Ascending aorta (tissue), 2 donors: ENCODE measurements around the gene TRMT61A. TPM values are rescaled to one million over a fixed set of nuclear protein-coding genes. Genes with fewer than 3 reads are reported as not detected.
A peak's percentile ranks its signal among the peaks of the same experiment; 100 is the strongest.

Experiments
- DNase-seq, 2 donors: peaks; one replicate each; pipeline ENCODE4 v3.0.0-alpha.2; 2019; ENCODE audit warnings: low spot score in 2 of 2
- H3K27ac ChIP-seq, 2 donors: fragments of 200-600 bp; sonication (generic); one replicate each; pipeline ENCODE4 v1.5.1; 2016 to 2017; ENCODE audit warnings: mild to moderate bottlenecking in 1 of 2
- H3K27me3 ChIP-seq: fragments of 200-600 bp; sonication (generic); one replicate; pipeline ENCODE4 v1.5.1; 2017
- H3K36me3 ChIP-seq, 2 donors: fragments of 200-600 bp; sonication (generic); one replicate each; pipeline ENCODE4 v1.5.1; 2016
- H3K4me1 ChIP-seq, 2 donors: fragments of 200-600 bp; sonication (generic); one replicate each; pipeline ENCODE4 v1.5.1; 2016 to 2017; ENCODE audit warnings: mild to moderate bottlenecking in 1 of 2
- H3K4me3 ChIP-seq, 2 donors: fragments of 200-600 bp; sonication (generic); one replicate each; pipeline ENCODE4 v1.5.1; 2016 to 2017; ENCODE audit warnings: mild to moderate bottlenecking in 1 of 2
- H3K9me3 ChIP-seq, 2 donors: fragments of 200-600 bp; sonication (generic); one replicate each; pipeline ENCODE4 v1.5.1; 2016
- CTCF ChIP-seq, 3 experiments: fragments of 200-600 bp in 2 of 3; fragments of 450-650 bp in 1 of 3; sonication (generic) in 2 of 3; IDR thresholded peaks; one replicate each; pipeline ENCODE4 v1.5.1; 2016 to 2019; ENCODE audit warnings: antibody characterized with exemption in 3 of 3, mild to moderate bottlenecking in 1 of 3, moderate library complexity in 1 of 3
- intact Hi-C: fragments of 100-400 bp; cut with DNase I; formaldehyde crosslinking; loops from one replicate; pipeline ENCODE4 v1.15.1; 2023
- total RNA-seq: library from RNA; depleted of rRNA; stranded (reverse); fragments of >200 nt; gene quantifications from one replicate; pipeline ENCODE4 v1.1.0, GENCODE V29; 2016

TRMT61A gene
- total RNA-seq, 1 donor from 2014 or later = 31.2 TPM

GRCh38 chr14:103542605-103543088 lies 13.7 kb downstream of the TRMT61A start:
- Histone ChIP-seq H3K27me3 (no peaks in the 10 kb centered on the region), H3K27ac (peak overlapping the region; percentile 66 to 88), H3K9me3 (no peaks in the 10 kb centered on the region), H3K4me1 (peaks cover 57 to 66% of the 10 kb centered on the region in 2 donors), H3K4me3 (peak overlapping the region in 1 of 2 donors; percentile 1), H3K36me3 (no peaks in the 10 kb centered on the region)
- TF ChIP-seq CTCF (IDR thresholded peaks at IDR 0.05) = no peak
- peak in 1 of 2 donors; percentile 86 for DNase-seq
- intact Hi-C loops = no loop called here

GRCh38 chr14:103543140-103543539 lies 14.1 kb downstream of the TRMT61A start:
- H3K4me3 ChIP-seq = no peak overlapping the region
- peaks cover 57 to 66% of the 10 kb centered on the region in 2 donors for H3K4me1 ChIP-seq
- TF ChIP-seq CTCF (IDR thresholded peaks at IDR 0.05) = no peak
- intact Hi-C loops = no loop called here
- no peaks in the 10 kb centered on the region for H3K9me3 ChIP-seq
- H3K27ac ChIP-seq = peak overlapping the region; percentile 66 to 88
- H3K36me3 ChIP-seq = no peaks in the 10 kb centered on the region
- DNase-seq = no peak
- no peaks in the 10 kb centered on the region for H3K27me3 ChIP-seq

- Histone ChIP-seq H3K27me3 (no peaks in the 10 kb centered on the region), H3K4me3 (no peak overlapping the region), H3K4me1 (peaks cover 55 to 66% of the 10 kb centered on the region in 2 donors), H3K27ac (peak overlapping the region; percentile 66 to 88), H3K9me3 (no peaks in the 10 kb centered on the region), H3K36me3 (no peaks in the 10 kb centered on the region)
- intact Hi-C loops = no loop called here
- no peak for TF ChIP-seq CTCF (IDR thresholded peaks at IDR 0.05)
- DNase-seq = no peak
These were observed 14.9 kb downstream of the TRMT61A start for GRCh38 chr14:103543721-103544387.

- intact Hi-C loops = no loop called here
- Histone ChIP-seq H3K9me3 (no peaks in the 10 kb centered on the region), H3K27ac (no peak overlapping the region), H3K36me3 (no peaks in the 10 kb centered on the region), H3K27me3 (no peaks in the 10 kb centered on the region), H3K4me1 (peaks cover 51 to 63% of the 10 kb centered on the region in 2 donors), H3K4me3 (no peak overlapping the region)
- TF ChIP-seq CTCF (IDR thresholded peaks at IDR 0.05) = no peak
- DNase-seq = no peak
These were observed 15.6 kb downstream of the TRMT61A start for GRCh38 chr14:103544388-103545218.

GRCh38 chr14:103545219-103545914 lies 16.4 kb downstream of the TRMT61A start:
- intact Hi-C loops = no loop called here
- DNase-seq = no peak
- Histone ChIP-seq H3K4me1 (peaks cover 51 to 65% of the 10 kb centered on the region in 2 donors), H3K27ac (no peak overlapping the region), H3K4me3 (no peak overlapping the region), H3K9me3 (no peaks in the 10 kb centered on the region), H3K27me3 (no peaks in the 10 kb centered on the region), H3K36me3 (no peaks in the 10 kb centered on the region)
- TF ChIP-seq CTCF (IDR thresholded peaks at IDR 0.05) = no peak
